ENCODE data around the gene LCTL.

DNA sequence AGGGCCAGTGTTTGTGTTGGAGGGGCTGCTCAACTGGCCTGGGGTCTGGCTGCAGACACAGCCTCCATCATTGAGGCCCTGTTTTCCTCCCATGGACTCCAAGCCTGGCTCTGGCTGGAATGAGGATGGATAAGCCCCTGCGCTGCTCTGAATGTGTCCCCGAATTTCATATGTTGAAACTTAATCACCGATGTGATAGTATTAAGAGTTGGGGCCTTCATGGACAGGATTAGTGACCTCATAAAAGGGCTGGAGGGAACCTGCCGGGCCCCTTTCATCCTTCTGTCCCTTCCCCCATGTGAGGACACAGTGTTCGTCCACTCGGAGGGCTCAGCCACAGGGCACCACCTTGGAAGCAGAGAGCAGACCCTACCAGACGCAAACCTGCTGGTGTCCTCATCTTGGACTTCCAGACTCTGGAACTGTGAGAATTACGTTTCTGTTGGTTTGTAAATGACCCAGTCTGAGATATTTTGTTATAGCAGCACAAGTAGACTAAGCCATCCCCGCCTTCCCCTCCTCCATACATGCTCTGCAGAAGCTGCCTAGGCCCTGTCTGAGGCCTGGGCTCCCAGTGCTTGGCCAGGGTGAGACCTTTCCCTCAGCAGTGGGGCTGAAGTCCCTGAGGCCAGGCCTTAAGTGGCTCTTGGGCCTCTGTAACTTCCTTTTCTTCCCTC is 3.8 kb upstream of the LCTL start:
- TF ChIP-seq, protein P1, sequence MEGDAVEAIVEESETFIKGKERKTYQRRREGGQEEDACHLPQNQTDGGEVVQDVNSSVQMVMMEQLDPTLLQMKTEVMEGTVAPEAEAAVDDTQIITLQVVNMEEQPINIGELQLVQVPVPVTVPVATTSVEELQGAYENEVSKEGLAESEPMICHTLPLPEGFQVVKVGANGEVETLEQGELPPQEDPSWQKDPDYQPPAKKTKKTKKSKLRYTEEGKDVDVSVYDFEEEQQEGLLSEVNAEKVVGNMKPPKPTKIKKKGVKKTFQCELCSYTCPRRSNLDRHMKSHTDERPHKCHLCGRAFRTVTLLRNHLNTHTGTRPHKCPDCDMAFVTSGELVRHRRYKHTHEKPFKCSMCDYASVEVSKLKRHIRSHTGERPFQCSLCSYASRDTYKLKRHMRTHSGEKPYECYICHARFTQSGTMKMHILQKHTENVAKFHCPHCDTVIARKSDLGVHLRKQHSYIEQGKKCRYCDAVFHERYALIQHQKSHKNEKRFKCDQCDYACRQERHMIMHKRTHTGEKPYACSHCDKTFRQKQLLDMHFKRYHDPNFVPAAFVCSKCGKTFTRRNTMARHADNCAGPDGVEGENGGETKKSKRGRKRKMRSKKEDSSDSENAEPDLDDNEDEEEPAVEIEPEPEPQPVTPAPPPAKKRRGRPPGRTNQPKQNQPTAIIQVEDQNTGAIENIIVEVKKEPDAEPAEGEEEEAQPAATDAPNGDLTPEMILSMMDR (IDR thresholded peaks at IDR 0.05; ENCODE audit: low read length), result no peak
- no peak for TF ChIP-seq EZH2 (IDR thresholded peaks at IDR 0.05; ENCODE audit: borderline replicate concordance, low read length)

Data from OCI-LY1 (cell line).